Mucosa of descending colon (tissue), 3 donors: ENCODE data around the gene LRRC55. TPM values are rescaled to one million over a fixed set of nuclear protein-coding genes. Genes with fewer than 3 reads are reported as not detected.
"Not testable (repeated sequence)": the region's sequence is repeated elsewhere in the genome, so short reads cannot be mapped to it uniquely, and the experiment has no call there.

Experiments
- ATAC-seq: fragments of 200-7000 bp; cut with Tn5 transposase; one replicate; pipeline ENCODE4 v1.9.1; 2020; ENCODE audit warnings: mild to moderate bottlenecking, moderate library complexity
- DNase-seq, 3 donors: peaks; one replicate each; pipeline ENCODE4 v3.0.0-alpha.2; 2020
- H3K36me3 ChIP-seq: fragments of 200-600 bp; one replicate; pipeline ENCODE4 v1.8.0; 2021; ENCODE audit warnings: low read depth, mild to moderate bottlenecking
- H3K4me1 ChIP-seq: fragments of 200-600 bp; one replicate; pipeline ENCODE4 v1.8.0; 2021; ENCODE audit warnings: low read depth, mild to moderate bottlenecking
- H3K4me3 ChIP-seq: fragments of 200-600 bp; one replicate; pipeline ENCODE4 v1.8.0; 2021; ENCODE audit warnings: mild to moderate bottlenecking
- H3K9me3 ChIP-seq: fragments of 200-600 bp; one replicate; pipeline ENCODE4 v1.8.0; 2021; ENCODE audit warnings: mild to moderate bottlenecking
- intact Hi-C, 2 donors: fragments of 100-400 bp; cut with DNase I in 1 of 2; cut with micrococcal nuclease in 1 of 2; formaldehyde crosslinking; loops; one replicate each; pipeline versions ENCODE4 v1.11.0 to v1.11.1; 2022; cut with DNase I, micrococcal nuclease
- total RNA-seq, 3 donors: library from RNA; stranded (reverse); fragmentation: NEBNext Ultra II Directional in 2 of 3; extraction: Animal tissue kit (Norgen Biotek cat#: 25700) in 2 of 3; gene quantifications; one replicate each; pipeline versions ENCODE4 v1.2.1 to v1.2.4, GENCODE V29; 2021 to 2023
- TF ChIP-seq, protein P1 (sequence below): fragments of 200-600 bp; IDR thresholded peaks from one replicate; pipeline ENCODE4 v1.8.0; 2022; ENCODE audit warnings: antibody characterized with exemption, mild to moderate bottlenecking
- donor health status: DM: no; HTN: no; CAD: no; lungs with moderate emphysema.
- donor health status: DM: no; HTN: no; CAD: no.
- donor health status: DM: no; HTN: yes; CAD: no.

Gene LRRC55
- total RNA-seq, 3 donors from 2014 or later, result 0.19 to 1.4 TPM; not detected in 1

DNA sequence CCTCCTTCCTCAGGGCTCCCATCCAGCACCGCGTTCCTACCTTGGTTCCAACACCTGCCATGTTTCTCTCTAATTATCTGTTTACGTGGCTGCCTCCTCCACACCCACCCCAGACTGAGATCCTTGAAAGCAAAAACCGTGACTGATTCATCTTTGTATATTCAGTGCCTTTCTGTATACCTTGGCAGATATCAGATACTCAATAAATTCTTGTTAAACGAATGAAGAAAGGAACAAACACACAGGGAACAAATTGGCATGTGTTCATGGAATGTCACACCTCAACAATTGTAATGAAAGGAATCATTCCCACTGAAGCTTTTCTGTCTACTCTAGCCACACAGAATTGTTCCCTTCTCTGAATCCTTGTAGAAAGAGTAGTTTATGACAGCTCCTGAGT is 20.4 kb upstream of the LRRC55 start:
- no peak for ATAC-seq
- H3K4me1 ChIP-seq, result no peaks in the 10 kb centered on the region
- intact Hi-C loops, result no loop called here
- no peak for DNase-seq
- H3K9me3 ChIP-seq, result no peaks in the 10 kb centered on the region
- H3K4me3 ChIP-seq, result no peak overlapping the region
- TF ChIP-seq, protein P1, sequence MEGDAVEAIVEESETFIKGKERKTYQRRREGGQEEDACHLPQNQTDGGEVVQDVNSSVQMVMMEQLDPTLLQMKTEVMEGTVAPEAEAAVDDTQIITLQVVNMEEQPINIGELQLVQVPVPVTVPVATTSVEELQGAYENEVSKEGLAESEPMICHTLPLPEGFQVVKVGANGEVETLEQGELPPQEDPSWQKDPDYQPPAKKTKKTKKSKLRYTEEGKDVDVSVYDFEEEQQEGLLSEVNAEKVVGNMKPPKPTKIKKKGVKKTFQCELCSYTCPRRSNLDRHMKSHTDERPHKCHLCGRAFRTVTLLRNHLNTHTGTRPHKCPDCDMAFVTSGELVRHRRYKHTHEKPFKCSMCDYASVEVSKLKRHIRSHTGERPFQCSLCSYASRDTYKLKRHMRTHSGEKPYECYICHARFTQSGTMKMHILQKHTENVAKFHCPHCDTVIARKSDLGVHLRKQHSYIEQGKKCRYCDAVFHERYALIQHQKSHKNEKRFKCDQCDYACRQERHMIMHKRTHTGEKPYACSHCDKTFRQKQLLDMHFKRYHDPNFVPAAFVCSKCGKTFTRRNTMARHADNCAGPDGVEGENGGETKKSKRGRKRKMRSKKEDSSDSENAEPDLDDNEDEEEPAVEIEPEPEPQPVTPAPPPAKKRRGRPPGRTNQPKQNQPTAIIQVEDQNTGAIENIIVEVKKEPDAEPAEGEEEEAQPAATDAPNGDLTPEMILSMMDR, result no peak
- H3K36me3 ChIP-seq, result no peaks in the 10 kb centered on the region

DNA sequence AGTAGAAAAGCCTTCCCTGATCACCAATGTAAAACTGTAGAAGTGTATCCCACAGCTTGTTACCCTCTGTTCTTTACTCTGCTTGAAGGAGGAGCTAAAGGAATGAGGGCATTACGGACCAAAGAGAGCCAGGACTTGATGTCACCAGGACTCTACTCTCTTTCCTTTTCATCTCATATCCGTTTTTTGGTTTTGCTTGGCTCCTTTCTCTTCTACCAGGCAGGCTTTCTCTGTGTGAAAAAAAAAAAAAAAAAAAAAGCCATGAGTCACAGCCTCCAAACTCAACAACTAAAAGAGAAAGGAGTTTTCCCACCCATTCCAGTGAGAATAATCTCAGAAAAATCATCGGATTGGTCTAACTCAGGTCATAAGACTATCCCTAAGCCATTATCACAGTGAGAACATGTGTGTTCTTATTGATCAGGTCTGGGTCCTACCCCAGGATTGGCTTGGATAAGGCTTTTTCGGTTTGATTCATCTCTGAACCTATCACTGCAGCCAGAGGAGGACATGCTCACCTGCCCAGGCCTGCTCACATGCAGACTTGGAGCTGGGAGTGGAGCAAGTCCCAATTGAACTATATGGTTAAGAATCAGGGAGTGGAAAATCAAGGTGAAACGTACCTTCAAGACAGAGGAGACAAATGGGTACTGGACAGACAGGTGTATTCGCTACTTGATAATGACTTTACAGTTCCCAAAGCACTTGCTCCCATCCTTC is 19.4 kb upstream of the LRRC55 start:
- H3K36me3 ChIP-seq, result no peaks in the 10 kb centered on the region
- H3K4me3 ChIP-seq, result no peak overlapping the region
- no peaks in the 10 kb centered on the region for H3K4me1 ChIP-seq
- DNase-seq, result no peak
- H3K9me3 ChIP-seq, result no peaks in the 10 kb centered on the region
- intact Hi-C loops, result no loop called here
- TF ChIP-seq, protein P1, result no peak
- no peak for ATAC-seq

DNA sequence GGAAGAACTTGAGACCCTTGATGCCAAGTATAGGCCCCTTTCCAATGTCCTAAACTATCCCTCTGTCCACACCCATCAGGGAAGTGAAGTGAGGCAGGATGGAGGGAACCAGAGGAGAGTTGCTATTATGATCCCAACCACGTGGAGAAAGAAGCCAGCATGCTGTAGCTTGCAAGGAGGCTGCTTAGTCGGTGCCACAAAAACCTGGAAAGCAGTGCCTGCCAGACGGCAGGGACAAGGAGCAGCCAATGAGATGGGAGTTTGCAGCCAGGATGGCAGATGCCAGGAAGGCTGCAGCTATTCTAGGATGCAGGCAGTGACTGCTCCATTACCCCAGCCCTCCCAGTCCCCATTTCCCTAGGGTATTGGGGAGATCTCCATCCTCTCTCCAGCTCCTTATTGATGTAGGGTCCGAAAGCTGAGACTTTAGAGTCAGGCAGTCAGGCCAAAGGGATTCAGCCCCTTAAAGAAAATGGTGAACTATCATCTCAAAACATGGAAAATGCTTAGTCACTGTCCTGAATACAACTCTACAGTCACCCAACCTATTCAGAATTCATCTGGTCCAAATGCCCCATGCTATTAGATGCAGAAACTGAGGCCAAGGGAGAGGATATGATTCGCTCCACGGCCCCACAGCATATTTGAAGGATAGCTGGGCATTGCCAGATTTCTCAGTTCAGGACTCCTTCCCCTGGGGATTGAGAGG is 18.4 kb upstream of the LRRC55 start:
- no peak for ATAC-seq
- intact Hi-C loops, result no loop called here
- TF ChIP-seq, protein P1, result no peak

DNA sequence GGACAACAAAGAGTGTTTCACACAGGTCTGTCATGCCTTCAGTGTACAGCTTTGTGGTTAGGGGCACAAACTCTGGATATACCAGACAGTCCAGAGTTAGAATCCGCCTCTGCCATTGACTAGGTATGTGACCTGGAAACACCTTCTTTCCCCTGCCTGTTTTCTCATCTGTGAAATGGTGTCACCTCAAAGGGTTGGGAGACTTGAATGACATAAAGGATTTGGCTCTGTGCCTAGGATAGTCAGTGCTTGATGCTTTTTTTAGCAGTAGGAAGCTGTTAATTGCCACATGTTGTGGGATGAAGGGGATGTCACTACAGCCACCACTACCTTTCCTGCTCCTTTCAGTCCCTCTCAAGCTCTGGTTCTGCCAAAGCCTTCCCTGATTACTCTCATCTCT is 17.4 kb upstream of the LRRC55 start:
- TF ChIP-seq, protein P1, result no peak
- intact Hi-C loops, result no loop called here
- no peak for ATAC-seq
- H3K9me3 ChIP-seq, result no peaks in the 10 kb centered on the region
- H3K36me3 ChIP-seq, result no peaks in the 10 kb centered on the region
- H3K4me1 ChIP-seq, result no peaks in the 10 kb centered on the region
- no peak for DNase-seq
- H3K4me3 ChIP-seq, result no peak overlapping the region

More for the DNA sequence above, 18.4 kb upstream of the LRRC55 start:
- no peaks in the 10 kb centered on the region for H3K36me3 ChIP-seq
- no peak for DNase-seq
- no peak overlapping the region for H3K4me3 ChIP-seq
- no peaks in the 10 kb centered on the region for H3K4me1 ChIP-seq
- no peaks in the 10 kb centered on the region for H3K9me3 ChIP-seq

DNA sequence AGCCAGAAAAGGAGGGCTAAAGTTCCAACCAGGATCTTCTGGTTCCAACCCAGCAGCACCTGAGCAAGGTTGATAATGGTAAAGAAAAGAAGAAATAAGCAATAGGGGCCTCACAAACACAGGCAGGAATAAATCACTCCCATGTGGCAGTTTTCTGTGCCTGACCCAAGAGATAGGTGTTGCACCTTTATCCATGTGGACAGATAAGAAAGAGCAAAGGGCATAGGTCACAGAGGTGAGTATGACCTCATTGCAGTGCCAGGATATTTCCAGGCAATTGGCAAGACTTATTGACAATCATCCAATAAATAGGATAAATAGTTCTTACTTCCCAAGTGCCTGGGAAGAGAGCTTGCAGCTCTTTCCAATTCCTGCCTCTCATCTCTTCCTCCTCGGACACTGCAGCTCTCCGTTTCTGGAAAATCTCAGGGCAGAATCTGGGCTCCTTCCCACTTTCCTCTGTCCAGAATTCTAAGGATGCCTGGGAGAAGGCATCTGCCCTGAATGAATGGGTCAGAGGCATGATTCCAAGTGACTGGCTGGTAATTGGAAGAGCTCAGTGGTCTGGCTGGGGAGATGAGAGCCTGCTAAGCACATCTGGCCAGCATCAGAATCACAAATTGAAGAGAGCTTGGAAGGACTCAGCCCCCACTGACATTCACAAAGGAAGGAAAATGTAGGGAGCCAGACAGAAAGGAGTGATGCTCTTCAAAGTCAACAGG is 14.5 kb upstream of the LRRC55 start:
- Histone ChIP-seq H3K4me3 (no peak overlapping the region), H3K36me3 (no peaks in the 10 kb centered on the region), H3K9me3 (no peaks in the 10 kb centered on the region), H3K4me1 (no peaks in the 10 kb centered on the region)
- DNase-seq, result no peak
- TF ChIP-seq, protein P1, result no peak
- ATAC-seq, result no peak
- intact Hi-C loops, result no loop called here

DNA sequence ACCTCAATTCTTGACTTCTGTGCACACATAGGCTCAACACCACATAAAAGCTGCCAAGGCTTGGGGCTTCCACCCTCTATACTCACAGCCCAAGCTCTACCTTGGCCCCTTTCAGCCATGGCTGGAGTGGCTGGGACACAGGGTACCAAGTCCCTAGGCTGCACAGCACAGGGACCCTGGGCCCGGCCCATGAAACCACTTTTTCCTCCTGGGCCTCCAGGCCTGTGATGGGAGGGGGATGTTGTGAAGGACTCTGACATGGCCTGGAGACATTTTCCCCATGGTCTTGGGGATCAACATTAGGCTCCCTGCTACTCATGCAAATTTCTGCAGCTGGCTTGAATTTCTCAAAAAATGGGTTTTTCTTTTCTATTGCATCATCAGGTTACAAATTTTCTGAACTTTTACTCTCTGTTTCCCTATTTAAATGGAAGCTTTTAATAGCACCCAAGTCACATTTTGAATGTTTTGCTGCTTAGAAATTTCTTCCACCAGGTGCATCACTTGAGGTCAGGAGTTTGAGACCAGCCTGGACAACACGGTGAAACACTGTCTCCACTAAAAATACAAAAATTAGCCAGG is 11.9 kb upstream of the LRRC55 start:
- DNase-seq, H3K4me3 ChIP-seq, H3K36me3 ChIP-seq, H3K9me3 ChIP-seq, intact Hi-C loops, ATAC-seq, H3K4me1 ChIP-seq: not testable (repeated sequence)
